Parathyroid adenoma (tissue), 2 donors: ENCODE data around the gene ALKAL2.

Source experiments
- H2AFZ ChIP-seq: fragments of 300-600 bp; sonication (generic); one replicate; pipeline ENCODE4 v1.7.0; 2017; ENCODE audit warnings: antibody characterized with exemption, mild to moderate bottlenecking
- H3K27ac ChIP-seq: fragments of 300-600 bp; sonication (generic); one replicate; pipeline ENCODE4 v1.7.0; 2017
- H3K27me3 ChIP-seq: fragments of 300-600 bp; sonication (generic); one replicate; pipeline ENCODE4 v1.7.0; 2017; ENCODE audit warnings: low read length; ENCODE audit not compliant: control insufficient read depth, insufficient read depth
- H3K36me3 ChIP-seq: fragments of 300-600 bp; sonication (generic); one replicate; pipeline ENCODE4 v1.7.0; 2017; ENCODE audit warnings: low read length; ENCODE audit not compliant: control insufficient read depth, insufficient read depth
- H3K4me1 ChIP-seq: fragments of 300-600 bp; sonication (generic); one replicate; pipeline ENCODE4 v1.7.0; 2017; ENCODE audit warnings: control low read depth
- H3K4me2 ChIP-seq: fragments of 300-600 bp; sonication (generic); one replicate; pipeline ENCODE4 v1.7.0; 2017; ENCODE audit warnings: low read length
- H3K4me3 ChIP-seq: fragments of 300-600 bp; sonication (generic); one replicate; pipeline ENCODE4 v1.7.0; 2017; ENCODE audit warnings: low read depth, low read length
- H3K79me2 ChIP-seq: fragments of 300-600 bp; sonication (generic); one replicate; pipeline ENCODE4 v1.7.0; 2017; ENCODE audit warnings: control low read depth
- H3K9ac ChIP-seq: fragments of 300-600 bp; sonication (generic); one replicate; pipeline ENCODE4 v1.7.0; 2017; ENCODE audit warnings: mild to moderate bottlenecking
- H3K9me3 ChIP-seq: fragments of 300-600 bp; sonication (generic); one replicate; pipeline ENCODE4 v1.7.0; 2017; ENCODE audit warnings: low read length; ENCODE audit not compliant: control insufficient read depth
- CTCF ChIP-seq: fragments of 300-600 bp; sonication (generic); IDR thresholded peaks from one replicate; pipeline ENCODE4 v1.7.0; 2017; ENCODE audit warnings: antibody characterized with exemption, mild to moderate bottlenecking
- donor health status: primary hyperparathyroidism.

The ALKAL2 gene

GRCh38 chr2:288758-289361, 969 bp upstream of the ALKAL2 start:
- Histone ChIP-seq H3K4me2 (peak overlapping the region; percentile 92), H3K36me3 (no peaks in the 10 kb centered on the region), H3K4me3 (peak overlapping the region; percentile 68), H3K9ac (no peak overlapping the region), H3K9me3 (no peaks in the 10 kb centered on the region), H2AFZ (peak overlapping the region; percentile 82), H3K79me2 (no peaks in the 10 kb centered on the region), H3K27ac (peak overlapping the region; percentile 55), H3K4me1 (peaks cover 7% of the 10 kb centered on the region), H3K27me3 (no peaks in the 10 kb centered on the region)
- TF ChIP-seq CTCF = no peak

- no peaks in the 10 kb centered on the region for H3K27me3 ChIP-seq
- peaks cover 7% of the 10 kb centered on the region for H3K4me1 ChIP-seq
- peak overlapping the region; percentile 40 for H2AFZ ChIP-seq
- no peak overlapping the region for H3K4me3 ChIP-seq
- H3K9me3 ChIP-seq = no peaks in the 10 kb centered on the region
- H3K9ac ChIP-seq = no peak overlapping the region
- H3K79me2 ChIP-seq = no peaks in the 10 kb centered on the region
- no peak overlapping the region for H3K4me2 ChIP-seq
- no peak for TF ChIP-seq CTCF
- H3K27ac ChIP-seq = no peak overlapping the region
- H3K36me3 ChIP-seq = no peaks in the 10 kb centered on the region
Measured at GRCh38 chr2:287471-287885, 413 bp downstream of the ALKAL2 start.

GRCh38 chr2:286774-287392, 1.0 kb downstream of the ALKAL2 start:
- no peaks in the 10 kb centered on the region for H3K9me3 ChIP-seq
- H2AFZ ChIP-seq = peak overlapping the region; percentile 40
- no peak overlapping the region for H3K4me3 ChIP-seq
- no peaks in the 10 kb centered on the region for H3K36me3 ChIP-seq
- no peaks in the 10 kb centered on the region for H3K27me3 ChIP-seq
- H3K4me1 ChIP-seq = peaks cover 7% of the 10 kb centered on the region
- H3K27ac ChIP-seq = no peak overlapping the region
- TF ChIP-seq CTCF = no peak
- no peaks in the 10 kb centered on the region for H3K79me2 ChIP-seq
- no peak overlapping the region for H3K9ac ChIP-seq
- no peak overlapping the region for H3K4me2 ChIP-seq

- no peak overlapping the region for H3K4me3 ChIP-seq
- no peak overlapping the region for H3K4me2 ChIP-seq
- H3K36me3 ChIP-seq = no peaks in the 10 kb centered on the region
- H3K9me3 ChIP-seq = no peaks in the 10 kb centered on the region
- no peaks in the 10 kb centered on the region for H3K27me3 ChIP-seq
- peaks cover 7% of the 10 kb centered on the region for H3K4me1 ChIP-seq
- H2AFZ ChIP-seq = no peak overlapping the region
- H3K27ac ChIP-seq = no peak overlapping the region
- no peak overlapping the region for H3K9ac ChIP-seq
- no peak for TF ChIP-seq CTCF
- H3K79me2 ChIP-seq = no peaks in the 10 kb centered on the region
Measured at GRCh38 chr2:286035-286434, 1.9 kb downstream of the ALKAL2 start.

- H3K4me1 ChIP-seq = peaks cover 7% of the 10 kb centered on the region
- no peak for TF ChIP-seq CTCF
- no peak overlapping the region for H3K4me3 ChIP-seq
- no peaks in the 10 kb centered on the region for H3K9me3 ChIP-seq
- no peaks in the 10 kb centered on the region for H3K79me2 ChIP-seq
- H2AFZ ChIP-seq = no peak overlapping the region
- H3K4me2 ChIP-seq = no peak overlapping the region
- H3K27me3 ChIP-seq = no peaks in the 10 kb centered on the region
- H3K9ac ChIP-seq = no peak overlapping the region
- H3K27ac ChIP-seq = no peak overlapping the region
- H3K36me3 ChIP-seq = no peaks in the 10 kb centered on the region
Measured at GRCh38 chr2:285531-285930, 2.4 kb downstream of the ALKAL2 start.
